Gastrocnemius medialis (tissue), 4 donors: ENCODE data around the gene DCTD. TPM values are rescaled to one million over a fixed set of nuclear protein-coding genes. Genes with fewer than 3 reads are reported as not detected.

Experiments
- ATAC-seq, 2 donors: fragments of 150-250 bp; one replicate each; pipeline ENCODE4 v1.9.1; 2016
- DNase-seq, 2 donors: peaks; one replicate each; pipeline ENCODE4 v3.0.0-alpha.2; 2019
- H3K27ac ChIP-seq, 4 donors: fragments of 200-600 bp; sonication (generic); 1 replicate in 1 of 4; 2 replicates in 3 of 4; pipeline ENCODE4 v1.5.1; 2016 to 2018; ENCODE audit warnings: mild to moderate bottlenecking in 2 of 4, moderate library complexity in 1 of 4
- H3K27me3 ChIP-seq, 3 donors: fragments of 200-600 bp; sonication (generic) in 2 of 3; 1 replicate in 1 of 3; 2 replicates in 2 of 3; pipeline versions ENCODE4 v1.5.1 to v1.6.0; 2016 to 2019; ENCODE audit warnings: mild to moderate bottlenecking in 1 of 3, moderate library complexity in 1 of 3
- H3K36me3 ChIP-seq, 2 donors: fragments of 200-600 bp; sonication (generic) in 1 of 2; one replicate each; pipeline ENCODE4 v1.5.1; 2017 to 2018
- H3K4me1 ChIP-seq, 2 donors: fragments of 200-600 bp; sonication (generic) in 1 of 2; one replicate each; pipeline ENCODE4 v1.5.1; 2016 to 2017; ENCODE audit warnings: mild to moderate bottlenecking in 2 of 2
- H3K4me3 ChIP-seq, 4 donors: fragments of 200-600 bp; sonication (generic) in 3 of 4; 1 replicate in 1 of 4; 2 replicates in 3 of 4; pipeline ENCODE4 v1.5.1; 2016 to 2019; ENCODE audit warnings: mild to moderate bottlenecking in 2 of 4
- H3K9me3 ChIP-seq, 3 donors: fragments of 200-600 bp; sonication (generic) in 2 of 3; 1 replicate in 1 of 3; 2 replicates in 2 of 3; pipeline ENCODE4 v1.5.1; 2016 to 2019
- CTCF ChIP-seq, 5 experiments: fragments of 450-650 bp in 3 of 5; fragments of 200-600 bp in 2 of 5; sonication (generic) in 2 of 5; IDR thresholded peaks in 4 of 5; conservative IDR thresholded peaks in 1 of 5; 1 replicate in 4 of 5; 2 replicates in 1 of 5; pipeline ENCODE4 v1.5.1; 2016 to 2019; ENCODE audit warnings: antibody characterized with exemption in 5 of 5, mild to moderate bottlenecking in 3 of 5, moderate library complexity in 3 of 5
- POLR2A ChIP-seq, 2 donors: fragments of 450-650 bp; IDR thresholded peaks; one replicate each; pipeline ENCODE4 v1.6.1; 2017; ENCODE audit warnings: antibody characterized with exemption in 2 of 2, mild to moderate bottlenecking in 2 of 2, moderate library complexity in 2 of 2
- in situ Hi-C, 4 donors: fragments of 200-750 bp; cut with MboI; loops; one replicate each; pipeline versions ENCODE4 v1.15.0 to v1.8.0; 2017; ENCODE audit warnings: low sequenced_read_pairs in 4 of 4
- intact Hi-C: fragments of 100-400 bp; cut with DNase I; formaldehyde crosslinking; loops from one replicate; pipeline ENCODE4 v1.15.1; 2023; ENCODE audit warnings: low total_unique reads
- total RNA-seq, 4 donors: library from RNA; depleted of rRNA; stranded (reverse); fragments of >200 nt; gene quantifications; one replicate each; pipeline versions ENCODE4 v1.1.0 to v1.2.3, GENCODE V29; 2016

The DCTD gene
- total RNA-seq, 4 donors from 2014 or later, result 32.2 to 48.2 (median 39.1) TPM

DNA sequence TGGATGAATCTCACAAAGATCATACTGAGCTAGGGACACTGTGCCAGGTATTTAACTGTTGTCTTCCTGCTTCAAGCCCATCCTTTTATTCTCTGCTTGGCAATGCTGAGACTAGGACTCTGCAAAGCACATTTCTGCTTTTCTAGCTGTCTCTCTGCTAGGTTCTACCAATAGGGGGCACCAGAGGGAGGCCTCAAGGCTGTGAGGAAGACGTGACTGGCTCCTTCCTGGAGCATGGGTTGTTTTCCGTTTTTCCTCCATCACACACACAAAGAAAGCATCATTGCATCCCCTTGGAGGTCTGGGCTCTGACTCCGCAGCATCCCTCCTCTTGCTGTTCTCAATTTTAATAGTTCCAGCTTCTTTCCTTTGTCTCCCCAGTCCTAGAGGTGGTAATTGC lies 10.9 kb upstream of the DCTD start:
- ATAC-seq, result no peak
- in situ Hi-C loops, result loop anchor here in 2 of 4 donors (25.0 kb wide), 2 partner anchors 334 to 484 kb away; no protein-coding TSS in a partner anchor

DNA sequence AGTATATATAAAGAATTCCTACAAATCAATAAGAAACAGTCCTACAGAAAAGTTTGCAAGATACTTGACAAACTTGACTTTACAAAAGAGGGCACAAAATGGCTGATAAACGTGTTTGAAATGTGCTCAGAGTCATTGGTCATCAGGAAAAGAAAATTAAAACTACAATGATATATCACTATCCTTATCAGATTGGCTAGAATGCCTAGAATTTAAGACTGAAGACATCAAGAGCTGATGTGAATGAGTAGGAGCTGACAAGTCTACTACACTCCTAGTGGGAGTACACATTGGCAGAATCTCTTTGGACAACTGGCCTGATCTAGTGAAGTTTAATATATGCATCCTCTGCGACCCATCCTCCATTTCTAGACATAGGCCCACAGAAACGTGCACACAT lies 10.3 kb upstream of the DCTD start:
- no peak for DNase-seq
- no peak for ATAC-seq
- in situ Hi-C loops, result loop anchor here in 2 of 4 donors (25.0 kb wide), 2 partner anchors 335 to 485 kb away; no protein-coding TSS in a partner anchor
- Histone ChIP-seq H3K4me1 (no peaks in the 10 kb centered on the region), H3K36me3 (no peaks in the 10 kb centered on the region), H3K27me3 (no peaks in the 10 kb centered on the region), H3K27ac (no peak overlapping the region), H3K4me3 (no peak overlapping the region), H3K9me3 (no peaks in the 10 kb centered on the region)
- TF ChIP-seq POLR2A (IDR thresholded peaks at IDR 0.05) (no peak), CTCF (IDR thresholded peaks at IDR 0.05 in 4 of 5, conservative IDR thresholded peaks at IDR 0.05 in 1 of 5) (no peak)
- intact Hi-C loops, result no loop called here

More for the DNA sequence above, 10.9 kb upstream of the DCTD start:
- no peaks in the 10 kb centered on the region for H3K36me3 ChIP-seq
- H3K27ac ChIP-seq, result no peak overlapping the region
- TF ChIP-seq CTCF (IDR thresholded peaks at IDR 0.05 in 4 of 5, conservative IDR thresholded peaks at IDR 0.05 in 1 of 5) (no peak), POLR2A (IDR thresholded peaks at IDR 0.05) (no peak)
- intact Hi-C loops, result no loop called here
- no peak for DNase-seq
- H3K4me3 ChIP-seq, result no peak overlapping the region
- H3K9me3 ChIP-seq, result no peaks in the 10 kb centered on the region
- H3K4me1 ChIP-seq, result no peaks in the 10 kb centered on the region
- no peaks in the 10 kb centered on the region for H3K27me3 ChIP-seq

DNA sequence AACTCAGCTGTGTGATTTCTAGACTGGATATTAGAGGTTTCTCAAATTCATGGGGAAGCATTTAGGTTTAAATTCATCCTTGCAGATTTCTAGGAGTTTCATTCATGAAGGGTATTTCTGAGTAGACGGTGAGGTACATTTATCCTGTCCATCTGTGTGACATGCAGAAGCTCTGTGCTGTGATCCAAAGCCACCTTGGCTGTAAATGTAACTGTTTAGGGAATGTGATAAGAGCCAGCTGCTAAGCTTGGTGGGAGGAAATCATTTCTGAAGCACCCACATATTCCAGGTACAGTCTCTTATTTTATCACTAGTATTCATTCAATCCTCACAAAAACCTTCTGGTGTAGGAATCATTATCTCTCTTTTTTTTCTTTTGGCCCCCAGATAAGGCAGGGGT lies 8.7 kb upstream of the DCTD start:
- H3K36me3 ChIP-seq, result no peaks in the 10 kb centered on the region
- H3K27ac ChIP-seq, result no peak overlapping the region
- intact Hi-C loops (no loop called here), in situ Hi-C loops (loop anchor here in 2 of 4 donors (25.0 kb wide), 2 partner anchors 336 to 486 kb away; no protein-coding TSS in a partner anchor)
- TF ChIP-seq CTCF (IDR thresholded peaks at IDR 0.05 in 4 of 5, conservative IDR thresholded peaks at IDR 0.05 in 1 of 5) (no peak), POLR2A (IDR thresholded peaks at IDR 0.05) (no peak)
- H3K27me3 ChIP-seq, result no peaks in the 10 kb centered on the region
- H3K9me3 ChIP-seq, result no peaks in the 10 kb centered on the region
- no peak for ATAC-seq
- DNase-seq, result no peak
- no peaks in the 10 kb centered on the region for H3K4me1 ChIP-seq
- H3K4me3 ChIP-seq, result no peak overlapping the region

DNA sequence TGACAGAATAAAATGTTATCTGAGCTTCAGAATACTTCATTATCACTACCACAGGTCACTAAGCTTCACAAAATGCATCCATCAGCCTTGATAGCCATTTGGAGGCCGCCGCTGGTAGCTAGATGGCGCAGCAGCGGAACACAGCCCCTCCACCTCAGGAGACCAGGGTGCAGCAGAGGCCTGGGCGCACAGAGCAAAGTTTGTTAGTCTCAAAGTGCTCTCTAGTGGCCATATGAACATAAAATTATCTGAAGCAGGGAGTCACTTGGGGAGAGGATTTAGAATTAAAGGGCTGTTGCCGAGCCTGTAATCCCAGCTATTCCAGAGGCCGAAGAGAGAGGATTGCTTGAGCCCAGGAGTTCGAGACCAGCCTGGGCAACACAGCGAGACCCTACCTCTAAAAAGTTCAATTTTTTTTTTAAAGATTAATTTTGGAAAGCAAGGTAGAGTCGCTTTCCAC lies 8.1 kb upstream of the DCTD start:
- no peaks in the 10 kb centered on the region for H3K4me1 ChIP-seq
- ATAC-seq (no peak), DNase-seq (no peak)
- no peaks in the 10 kb centered on the region for H3K36me3 ChIP-seq
- no peaks in the 10 kb centered on the region for H3K9me3 ChIP-seq
- intact Hi-C loops, result no loop called here
- TF ChIP-seq CTCF (IDR thresholded peaks at IDR 0.05 in 4 of 5, conservative IDR thresholded peaks at IDR 0.05 in 1 of 5) (peak in 2 of 5 experiments; percentile 25 to 32), POLR2A (IDR thresholded peaks at IDR 0.05) (no peak)
- H3K27me3 ChIP-seq, result no peaks in the 10 kb centered on the region
- in situ Hi-C loops, result loop anchor here in 2 of 4 donors (25.0 kb wide), 2 partner anchors 337 to 487 kb away; no protein-coding TSS in a partner anchor
- H3K4me3 ChIP-seq, result no peak overlapping the region
- no peak overlapping the region for H3K27ac ChIP-seq

DNA sequence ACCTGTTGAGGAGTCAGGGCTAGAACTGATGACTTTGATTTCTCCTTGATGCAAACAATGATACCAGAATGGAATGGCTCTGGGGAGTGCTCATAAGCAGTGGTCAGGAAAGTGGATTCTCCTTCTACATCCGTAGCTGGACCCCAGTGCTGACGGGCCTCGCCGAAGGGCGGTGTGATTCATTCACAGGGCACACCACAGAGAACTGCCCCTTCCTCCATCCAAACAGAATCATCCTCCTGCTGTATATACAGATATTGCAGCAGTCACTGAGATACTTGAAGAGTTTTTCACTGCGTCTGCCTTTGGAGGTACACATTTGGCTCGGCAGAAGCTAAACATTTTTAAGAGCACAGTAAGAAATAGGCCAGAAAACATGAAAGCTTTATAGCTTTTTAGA lies 7.3 kb upstream of the DCTD start:
- H3K9me3 ChIP-seq, result no peaks in the 10 kb centered on the region
- no peaks in the 10 kb centered on the region for H3K27me3 ChIP-seq
- DNase-seq, result no peak
- in situ Hi-C loops, result no loop called here
- intact Hi-C loops, result no loop called here
- no peaks in the 10 kb centered on the region for H3K4me1 ChIP-seq
- TF ChIP-seq CTCF (IDR thresholded peaks at IDR 0.05 in 4 of 5, conservative IDR thresholded peaks at IDR 0.05 in 1 of 5) (no peak), POLR2A (IDR thresholded peaks at IDR 0.05) (no peak)
- no peak for ATAC-seq
- H3K27ac ChIP-seq, result no peak overlapping the region
- no peaks in the 10 kb centered on the region for H3K36me3 ChIP-seq
- no peak overlapping the region for H3K4me3 ChIP-seq
